ENCODE results near the gene NR2E3. TPM values are rescaled to one million over a fixed set of nuclear protein-coding genes. Genes with fewer than 3 reads are reported as not detected.

NR2E3 gene
- total RNA-seq (2021) (not detected in 2 replicates), Bru-seq, nascent RNA (percentile 19 among the genes with signal in this experiment), BruChase-seq, experiment 1, labeled RNA remaining after a 2-hour chase (percentile 22 among the genes with signal in this experiment), BruChase-seq, experiment 2, labeled RNA remaining after a 6-hour chase (percentile 17 among the genes with signal in this experiment)
- long read RNA-seq, result 0 reads

DNA sequence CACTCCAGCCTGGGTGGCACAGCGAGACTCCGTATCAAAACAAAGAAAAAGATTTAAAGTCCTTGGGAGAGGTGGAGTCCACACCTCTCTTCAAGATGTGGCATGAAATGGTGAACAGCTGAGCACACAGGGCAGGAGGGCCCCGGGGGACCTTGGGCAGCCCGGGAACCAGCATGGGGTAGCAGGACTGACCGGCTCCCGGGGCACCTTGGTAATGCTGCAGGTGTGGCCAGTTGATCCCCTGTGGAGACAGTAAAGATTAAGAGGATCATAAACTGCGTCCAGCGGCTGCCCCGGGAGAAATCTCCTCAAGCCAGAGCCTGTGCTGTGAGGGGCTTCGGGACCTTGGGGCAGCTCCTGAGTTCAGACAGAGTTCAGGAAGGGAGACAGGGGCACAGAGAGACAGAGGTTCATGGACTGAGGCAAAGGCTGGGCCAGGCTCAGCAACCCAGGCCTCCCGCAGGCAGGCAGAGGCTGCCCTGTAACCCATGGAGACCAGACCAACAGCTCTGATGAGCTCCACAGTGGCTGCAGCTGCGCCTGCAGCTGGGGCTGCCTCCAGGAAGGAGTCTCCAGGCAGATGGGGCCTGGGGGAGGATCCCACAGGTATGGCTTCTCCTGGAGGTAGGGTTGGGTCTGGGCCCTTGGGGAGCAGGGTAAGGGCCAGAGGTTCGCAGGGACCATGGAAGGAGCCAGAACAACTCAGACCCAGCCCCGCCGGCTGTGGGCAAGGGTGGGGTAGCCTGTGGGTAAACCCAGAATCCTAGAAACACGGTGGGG, at the start of gene NR2E3:
TSS of gene NR2E3 (plus strand) at position 299 of the 780 bp plus-strand sequence. CDS start at position 489, 190 bp downstream.
- Histone ChIP-seq H3K27ac (ENCODE audit: low read depth, low read length, poor library complexity, severe bottlenecking) (no peak within 1 kb of the TSS), H3K4me1 (ENCODE audit: insufficient read depth, low read length, poor library complexity, severe bottlenecking) (peaks cover 14% of the 10 kb centered on the region), H3K9me3 (ENCODE audit: low read depth, low read length, poor library complexity, severe bottlenecking) (no peaks in the 10 kb centered on the region), H3K36me3 (ENCODE audit: insufficient read depth, low read length, poor library complexity, severe bottlenecking) (no peaks in the 10 kb centered on the region), H3K4me3 (ENCODE audit: low read depth, low read length, poor library complexity, severe bottlenecking) (no peak within 1 kb of the TSS), H3K27me3 (replicated peaks; ENCODE audit: insufficient read depth, low read depth, low read length, poor library complexity) (no peaks in the 10 kb centered on the region)
- POLR2A ChIA-PET (ENCODE audit: low non-redundant PET), result interaction anchor here (0.6 kb wide), 1 partner anchor 44 kb away, joined by 8 read pairs; no protein-coding TSS in a partner anchor
- no peak for DNase-seq (ENCODE audit: low spot score)
- BruUV-seq (replicated peaks), result no TSS peak
- no peak for TF ChIP-seq CTCF (conservative IDR thresholded peaks at IDR 0.05; ENCODE audit: low read depth, low read length)
- TF ChIP-seq EZH2 (IDR thresholded peaks at IDR 0.05; ENCODE audit: borderline replicate concordance, low read depth, low read length, poor library complexity, severe bottlenecking), result no peak
- intact Hi-C loops (cut with micrococcal nuclease; ENCODE audit: unreplicated experiment), result no loop called here
- CTCF ChIA-PET, result interaction anchor here (1.0 kb wide), 1 partner anchor 67 kb away, joined by 3 read pairs; no protein-coding TSS in a partner anchor

- ChIA-PET POLR2A (ENCODE audit: low non-redundant PET) (interaction anchor here (0.6 kb wide), 1 partner anchor 94 kb away, joined by 3 read pairs; no protein-coding TSS in a partner anchor), CTCF (no interaction called here)
- DNase-seq (ENCODE audit: low spot score), result no peak
- Histone ChIP-seq H3K36me3 (ENCODE audit: insufficient read depth, low read length, poor library complexity, severe bottlenecking) (no peaks in the 10 kb centered on the region), H3K27ac (ENCODE audit: low read depth, low read length, poor library complexity, severe bottlenecking) (no peak overlapping the region), H3K4me1 (ENCODE audit: insufficient read depth, low read length, poor library complexity, severe bottlenecking) (no peaks in the 10 kb centered on the region), H3K9me3 (ENCODE audit: low read depth, low read length, poor library complexity, severe bottlenecking) (peaks cover 8% of the 10 kb centered on the region), H3K27me3 (replicated peaks; ENCODE audit: insufficient read depth, low read depth, low read length, poor library complexity) (no peaks in the 10 kb centered on the region), H3K4me3 (ENCODE audit: low read depth, low read length, poor library complexity, severe bottlenecking) (no peak overlapping the region)
- TF ChIP-seq EZH2 (IDR thresholded peaks at IDR 0.05; ENCODE audit: borderline replicate concordance, low read depth, low read length, poor library complexity, severe bottlenecking), result no peak
- intact Hi-C loops (cut with micrococcal nuclease; ENCODE audit: unreplicated experiment), result no loop called here
- BruUV-seq (replicated peaks), result no TSS peak
These were observed 49.5 kb upstream of the NR2E3 start for GRCh38 chr15:71760852-71761251.

DNA sequence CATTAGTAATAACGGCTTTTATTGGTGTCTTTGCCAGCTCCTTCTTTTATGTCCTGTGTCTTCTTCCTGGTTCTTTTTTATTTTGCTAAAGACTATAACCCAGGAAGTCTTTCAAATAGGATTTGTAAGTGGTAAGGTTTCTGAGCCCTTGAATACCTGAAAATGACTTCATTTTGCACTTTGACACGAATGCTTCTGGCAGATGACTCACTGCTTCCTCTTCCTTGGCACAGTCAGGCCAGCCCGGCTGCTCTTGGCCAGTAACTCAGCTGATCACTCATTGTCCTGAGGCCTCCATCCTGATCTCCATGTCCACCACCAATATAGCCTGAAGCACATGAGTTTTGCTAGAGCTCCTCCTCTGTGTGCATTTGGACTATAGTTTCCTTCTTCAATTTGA, 48.7 kb upstream of the NR2E3 start:
- Histone ChIP-seq H3K4me3 (ENCODE audit: low read depth, low read length, poor library complexity, severe bottlenecking) (no peak overlapping the region), H3K9me3 (ENCODE audit: low read depth, low read length, poor library complexity, severe bottlenecking) (peaks cover 8% of the 10 kb centered on the region), H3K27ac (ENCODE audit: low read depth, low read length, poor library complexity, severe bottlenecking) (no peak overlapping the region), H3K36me3 (ENCODE audit: insufficient read depth, low read length, poor library complexity, severe bottlenecking) (no peaks in the 10 kb centered on the region), H3K27me3 (replicated peaks; ENCODE audit: insufficient read depth, low read depth, low read length, poor library complexity) (no peaks in the 10 kb centered on the region), H3K4me1 (ENCODE audit: insufficient read depth, low read length, poor library complexity, severe bottlenecking) (no peaks in the 10 kb centered on the region)
- POLR2A ChIA-PET (ENCODE audit: low non-redundant PET), result no interaction called here
- no peak for TF ChIP-seq EZH2 (IDR thresholded peaks at IDR 0.05; ENCODE audit: borderline replicate concordance, low read depth, low read length, poor library complexity, severe bottlenecking)
- TF ChIP-seq CTCF (conservative IDR thresholded peaks at IDR 0.05; ENCODE audit: low read depth, low read length), result no peak
- intact Hi-C loops (cut with micrococcal nuclease; ENCODE audit: unreplicated experiment), result no loop called here
- no TSS peak for BruUV-seq (replicated peaks)
- CTCF ChIA-PET, result no interaction called here
- DNase-seq (ENCODE audit: low spot score), result no peak

Data from A673 (cell line).